SK-N-SH treated with all-trans-retinoic acid at 6 μM for 48 hours (cell line): Measurements from ENCODE around the gene AP5Z1.

Experiments used
- ATAC-seq: fragments of 200-7000 bp; cut with Tn5 transposase; 3 replicates; pipeline ENCODE4 v1.9.1; 2020; ENCODE audit warnings: mild to moderate bottlenecking, moderate library complexity
- ARNTL ChIP-seq: fragments of 450-650 bp; formaldehyde crosslinking; IDR thresholded peaks from 2 replicates; pipeline ENCODE4 v1.5.0; 2020; ENCODE audit warnings: low read depth, mild to moderate bottlenecking, moderate library complexity, borderline replicate concordance
- BACH2 ChIP-seq: fragments of 250-450 bp; sonication (Bioruptor Pico); IDR thresholded peaks from 2 replicates; pipeline ENCODE4 v1.9.0; 2021; ENCODE audit warnings: mild to moderate bottlenecking, borderline replicate concordance
- CSDC2 ChIP-seq: fragments of 250-450 bp; sonication (Bioruptor Pico); IDR thresholded peaks from 2 replicates; pipeline ENCODE4 v1.5.0; 2020; ENCODE audit warnings: mild to moderate bottlenecking, moderate library complexity
- CSRNP3 ChIP-seq: fragments of 250-450 bp; sonication (Bioruptor Pico); IDR thresholded peaks from 2 replicates; pipeline ENCODE4 v1.5.1; 2021; ENCODE audit warnings: mild to moderate bottlenecking, moderate library complexity
- ESRRG ChIP-seq: fragments of 250-450 bp; sonication (Bioruptor Pico); IDR thresholded peaks from 2 replicates; pipeline ENCODE4 v1.6.1; 2021; ENCODE audit warnings: mild to moderate bottlenecking
- GLIS3 ChIP-seq: fragments of 250-450 bp; sonication (Bioruptor Pico); IDR thresholded peaks from 2 replicates; pipeline ENCODE4 v1.5.0; 2020; ENCODE audit warnings: mild to moderate bottlenecking, moderate library complexity
- ISL1 ChIP-seq: fragments of 250-450 bp; sonication (Bioruptor Pico); IDR thresholded peaks from 2 replicates; pipeline ENCODE4 v2.1.2; 2022; ENCODE audit warnings: mild to moderate bottlenecking, moderate library complexity
- OSR1 ChIP-seq: fragments of 250-450 bp; sonication (Bioruptor Pico); IDR thresholded peaks from 2 replicates; pipeline ENCODE4 v1.8.0; 2022; ENCODE audit warnings: moderate library complexity, mild to moderate bottlenecking, inconsistent platforms
- PPARA ChIP-seq: fragments of 250-450 bp; sonication (Bioruptor Pico); IDR thresholded peaks from 2 replicates; pipeline ENCODE4 v1.5.0; 2020; ENCODE audit warnings: mild to moderate bottlenecking, borderline replicate concordance
- RARB ChIP-seq: fragments of 250-450 bp; sonication (Bioruptor Pico); IDR thresholded peaks from 2 replicates; pipeline ENCODE4 v1.8.0; 2021; ENCODE audit warnings: mild to moderate bottlenecking, moderate library complexity
- SNAI2 ChIP-seq: fragments of 250-450 bp; sonication (Bioruptor Pico); IDR thresholded peaks from 2 replicates; pipeline ENCODE4 v1.5.0; 2020; ENCODE audit warnings: mild to moderate bottlenecking, moderate library complexity
- TCF4 ChIP-seq: fragments of 250-450 bp; sonication (Bioruptor Pico); IDR thresholded peaks from 2 replicates; pipeline ENCODE4 v1.8.0; 2021; ENCODE audit warnings: mild to moderate bottlenecking, moderate library complexity, borderline replicate concordance
- TSHZ2 ChIP-seq: fragments of 250-450 bp; sonication (Bioruptor Pico); IDR thresholded peaks from 2 replicates; pipeline ENCODE4 v1.5.0; 2020; ENCODE audit warnings: mild to moderate bottlenecking, moderate library complexity
- ZC3H10 ChIP-seq: fragments of 250-450 bp; sonication (Bioruptor Pico); IDR thresholded peaks from 2 replicates; pipeline ENCODE4 v1.5.1; 2021; ENCODE audit warnings: mild to moderate bottlenecking, moderate library complexity
- ZFP30 ChIP-seq: fragments of 450-650 bp; formaldehyde crosslinking; IDR thresholded peaks from 2 replicates; pipeline ENCODE4 v1.5.0; 2022; ENCODE audit warnings: mild to moderate bottlenecking, moderate library complexity
- ZNF565 ChIP-seq: fragments of 450-650 bp; formaldehyde crosslinking; conservative IDR thresholded peaks from 2 replicates; pipeline ENCODE4 v1.5.0; 2020; ENCODE audit warnings: low read depth, mild to moderate bottlenecking, moderate library complexity
- ZNF8 ChIP-seq: fragments of 450-650 bp; formaldehyde crosslinking; IDR thresholded peaks from 2 replicates; pipeline ENCODE4 v1.5.0; 2020; ENCODE audit warnings: mild to moderate bottlenecking, moderate library complexity

AP5Z1 gene

GRCh38 chr7:4840079-4840501, 64.7 kb downstream of the AP5Z1 start:
- TF ChIP-seq PPARA (no peak), BACH2 (no peak), ESRRG (CRISPR knock-in tag) (no peak), GLIS3 (CRISPR knock-in tag) (no peak), ZFP30 (CRISPR knock-in tag) (no peak), ZC3H10 (CRISPR knock-in tag) (no peak), CSDC2 (CRISPR knock-in tag) (no peak), CSRNP3 (CRISPR knock-in tag) (no peak), ZNF565 (CRISPR knock-in tag) (no peak), SNAI2 (CRISPR knock-in tag) (no peak), TCF4 (CRISPR knock-in tag) (no peak), ISL1 (CRISPR knock-in tag) (no peak), TSHZ2 (CRISPR knock-in tag) (no peak), ARNTL (CRISPR knock-in tag) (no peak), OSR1 (CRISPR knock-in tag) (no peak), RARB (CRISPR knock-in tag) (no peak), ZNF8 (no peak)
- no peak for ATAC-seq
